ENCODE results near the gene FRYL.

DNA sequence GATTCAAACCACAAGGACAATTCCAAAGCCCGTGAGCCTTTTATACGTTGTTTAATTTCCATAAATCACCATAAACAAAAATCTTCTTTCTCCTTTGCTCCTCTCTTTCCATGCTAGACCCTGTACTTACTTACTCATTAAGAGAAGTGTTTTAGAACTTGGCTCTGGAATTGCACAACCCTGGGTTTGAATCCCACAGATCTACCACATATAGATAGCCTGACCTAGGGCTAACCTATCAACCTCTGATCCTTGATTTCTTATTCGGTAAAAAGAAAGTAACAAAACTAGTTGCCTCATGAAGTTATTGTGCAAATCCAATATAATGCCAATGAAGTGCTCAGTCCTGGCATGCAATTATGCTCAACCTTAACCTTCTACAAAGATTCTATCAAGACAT is 221.3 kb downstream of the FRYL start:
- TF ChIP-seq POLR2A (IDR thresholded peaks at IDR 0.05; ENCODE audit: low read depth, low read length): no peak
- no peak for TF ChIP-seq POLR2AphosphoS5 (IDR thresholded peaks at IDR 0.05; ENCODE audit: low read depth, low read length)
